Measurements from ENCODE around the gene RYR2. TPM values are rescaled to one million over a fixed set of nuclear protein-coding genes. Genes with fewer than 3 reads are reported as not detected.

The RYR2 gene
- total and polyA plus RNA-seq, 12 donors: 43.1 to 1,252 (median 872) TPM

DNA sequence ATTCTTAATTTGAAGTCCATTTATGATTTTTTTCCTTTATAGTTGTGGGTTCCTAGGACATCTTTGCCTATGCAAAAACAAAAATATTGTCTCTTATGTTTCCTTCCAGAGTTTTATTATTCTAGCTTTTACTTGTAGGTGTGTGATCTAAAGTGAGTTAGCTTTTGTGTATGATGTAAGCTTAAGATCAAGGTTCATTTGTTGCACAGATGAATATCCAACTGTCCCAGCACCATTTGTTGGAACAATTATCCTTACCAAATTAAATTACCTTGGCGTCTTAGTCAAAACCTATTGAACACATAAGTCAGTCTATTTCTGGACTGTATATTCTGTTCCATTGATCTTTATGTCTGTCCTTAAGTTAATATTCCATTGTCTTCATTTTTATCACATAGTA lies 511.1 kb downstream of the RYR2 start:
- peaks cover 0 to 51% (median 0%) of the 10 kb centered on the region in 9 donors for H3K36me3 ChIP-seq
- H3K9me3 ChIP-seq: no peaks in the 10 kb centered on the region
- ATAC-seq (no peak), DNase-seq (no peak)
- H3K27ac ChIP-seq: no peak overlapping the region
- WGBS, 2 donors: 86% methylated on average over 1 of the region's 1 CpG
- no peak overlapping the region for H3K4me3 ChIP-seq
- intact Hi-C loops (cut with DNase I): no loop called here
- H3K27me3 ChIP-seq: no peaks in the 10 kb centered on the region
- peaks cover 0 to 11% (median 0%) of the 10 kb centered on the region in 9 donors for H3K4me1 ChIP-seq
- TF ChIP-seq, protein P1, sequence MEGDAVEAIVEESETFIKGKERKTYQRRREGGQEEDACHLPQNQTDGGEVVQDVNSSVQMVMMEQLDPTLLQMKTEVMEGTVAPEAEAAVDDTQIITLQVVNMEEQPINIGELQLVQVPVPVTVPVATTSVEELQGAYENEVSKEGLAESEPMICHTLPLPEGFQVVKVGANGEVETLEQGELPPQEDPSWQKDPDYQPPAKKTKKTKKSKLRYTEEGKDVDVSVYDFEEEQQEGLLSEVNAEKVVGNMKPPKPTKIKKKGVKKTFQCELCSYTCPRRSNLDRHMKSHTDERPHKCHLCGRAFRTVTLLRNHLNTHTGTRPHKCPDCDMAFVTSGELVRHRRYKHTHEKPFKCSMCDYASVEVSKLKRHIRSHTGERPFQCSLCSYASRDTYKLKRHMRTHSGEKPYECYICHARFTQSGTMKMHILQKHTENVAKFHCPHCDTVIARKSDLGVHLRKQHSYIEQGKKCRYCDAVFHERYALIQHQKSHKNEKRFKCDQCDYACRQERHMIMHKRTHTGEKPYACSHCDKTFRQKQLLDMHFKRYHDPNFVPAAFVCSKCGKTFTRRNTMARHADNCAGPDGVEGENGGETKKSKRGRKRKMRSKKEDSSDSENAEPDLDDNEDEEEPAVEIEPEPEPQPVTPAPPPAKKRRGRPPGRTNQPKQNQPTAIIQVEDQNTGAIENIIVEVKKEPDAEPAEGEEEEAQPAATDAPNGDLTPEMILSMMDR (IDR thresholded peaks at IDR 0.05): no peak

DNA sequence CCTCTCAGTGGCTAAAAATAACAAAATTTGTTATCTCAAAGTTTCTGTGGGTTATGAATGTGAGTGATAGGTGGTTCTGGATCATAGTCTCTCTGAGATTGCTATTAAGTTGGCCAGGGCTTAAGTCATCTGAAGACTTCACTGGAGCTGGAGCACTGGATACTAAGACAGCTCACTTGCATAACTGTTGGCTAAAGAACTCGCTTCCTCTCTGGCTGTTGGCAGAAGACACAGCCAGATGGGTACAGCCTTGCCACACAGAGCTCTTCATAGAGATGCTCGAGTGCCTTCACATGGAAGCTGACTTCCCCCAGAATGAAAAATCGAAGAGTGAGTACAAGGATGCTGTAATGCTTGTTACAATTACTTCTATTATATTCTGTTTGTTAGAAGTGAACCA lies 514.9 kb downstream of the RYR2 start:
- Histone ChIP-seq H3K4me3 (no peak overlapping the region), H3K36me3 (peaks cover 0 to 16% (median 0%) of the 10 kb centered on the region in 9 donors), H3K27ac (no peak overlapping the region), H3K27me3 (no peaks in the 10 kb centered on the region), H3K4me1 (peaks cover 0 to 48% (median 18%) of the 10 kb centered on the region in 9 donors), H3K9me3 (no peaks in the 10 kb centered on the region)
- intact Hi-C loops (cut with DNase I): no loop called here
- 52 to 57% methylated on average over 3 of the region's 3 CpGs for WGBS, 2 donors
- TF ChIP-seq, protein P1 (IDR thresholded peaks at IDR 0.05): no peak
- ATAC-seq: peak in 6 of 8 donors; percentile 33 to 76 (median 60)
- no peak for DNase-seq

DNA sequence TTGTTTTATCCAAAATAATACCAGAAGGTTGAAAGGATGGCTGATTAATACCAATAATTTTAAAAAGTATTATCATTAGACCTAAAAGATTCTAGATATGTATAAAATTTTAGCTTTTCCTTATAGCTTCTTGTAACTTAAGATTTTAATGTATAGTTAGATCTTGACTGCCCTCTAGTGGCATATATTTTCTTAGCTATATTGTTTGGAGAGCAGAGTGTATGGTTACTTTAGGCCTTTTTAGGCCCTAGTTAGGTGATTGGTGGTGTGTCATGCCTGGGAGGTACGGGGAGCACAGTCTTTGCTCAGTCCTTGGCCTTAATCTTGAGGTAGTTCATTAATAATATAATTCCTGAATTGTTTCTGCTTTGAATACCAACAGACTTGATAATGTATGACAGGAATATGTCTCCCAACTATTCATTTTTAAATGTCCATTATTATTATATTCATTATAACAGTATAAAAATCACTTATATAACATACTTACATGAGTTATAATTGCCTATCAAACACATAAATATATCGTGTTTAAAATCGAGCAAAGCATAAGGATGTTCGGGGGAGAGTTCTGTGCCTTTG lies 520.3 kb downstream of the RYR2 start:
- 60 to 68% methylated on average over 4 of the region's 4 CpGs for WGBS, 2 donors
- no peaks in the 10 kb centered on the region for H3K9me3 ChIP-seq
- H3K27ac ChIP-seq: no peak overlapping the region
- intact Hi-C loops (cut with DNase I): loop anchor here in 1 of 10 donors (10.0 kb wide), 2 partner anchors 798 to 948 kb away; no protein-coding TSS in a partner anchor
- TF ChIP-seq, protein P1 (IDR thresholded peaks at IDR 0.05): peak; percentile 12 to 67 (median 56)
- no peaks in the 10 kb centered on the region for H3K27me3 ChIP-seq
- H3K36me3 ChIP-seq: peaks cover 0 to 20% (median 0%) of the 10 kb centered on the region in 9 donors
- peaks cover 0 to 55% (median 18%) of the 10 kb centered on the region in 9 donors for H3K4me1 ChIP-seq
- DNase-seq (no peak), ATAC-seq (peak in 1 of 8 donors; percentile 24)
- no peak overlapping the region for H3K4me3 ChIP-seq

DNA sequence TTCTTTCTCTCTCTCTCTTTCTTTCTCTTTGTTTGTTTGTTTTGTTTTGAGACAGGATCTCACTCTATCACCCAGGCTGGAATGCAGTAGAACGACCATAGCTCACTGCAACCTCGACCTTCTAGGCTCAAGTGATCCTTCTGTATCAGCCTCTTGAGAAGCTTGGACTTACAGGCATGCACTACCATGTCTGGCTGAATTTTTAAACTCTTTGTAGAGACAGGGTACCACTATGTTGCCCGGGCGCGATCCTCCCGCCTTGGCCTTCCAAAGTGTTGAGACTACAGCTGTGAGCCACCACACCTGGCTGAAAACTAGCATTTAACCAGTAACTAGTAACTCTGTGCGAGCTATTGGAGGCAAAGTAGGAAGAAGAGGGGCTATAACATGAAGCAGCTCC lies 523.3 kb downstream of the RYR2 start:
- H3K9me3 ChIP-seq: no peaks in the 10 kb centered on the region
- H3K4me1 ChIP-seq: peaks cover 0 to 36% (median 10%) of the 10 kb centered on the region in 9 donors
- ATAC-seq (peak in 2 of 8 donors; percentile 16 to 25), DNase-seq (no peak)
- no peaks in the 10 kb centered on the region for H3K27me3 ChIP-seq
- peaks cover 0 to 30% (median 0%) of the 10 kb centered on the region in 9 donors for H3K36me3 ChIP-seq
- H3K4me3 ChIP-seq: no peak overlapping the region
- WGBS, 2 donors: 60 to 64% methylated on average over 7 of the region's 7 CpGs
- TF ChIP-seq, protein P1 (IDR thresholded peaks at IDR 0.05): no peak
- intact Hi-C loops (cut with DNase I): loop anchor here in 1 of 10 donors (10.0 kb wide), 2 partner anchors 800 to 950 kb away; no protein-coding TSS in a partner anchor
- H3K27ac ChIP-seq: no peak overlapping the region
